K562 (cell line): Measurements from ENCODE around the gene TBC1D2. TPM values are rescaled to one million over a fixed set of nuclear protein-coding genes. Genes with fewer than 3 reads are reported as not detected.

Source experiments
- ARHGAP35 ChIP-seq: fragments of 450-650 bp; IDR thresholded peaks from 2 replicates; pipeline ENCODE4 v1.6.1; 2018; ENCODE audit not compliant: partially characterized antibody
- ATF1 ChIP-seq, 2 experiments: fragments of 450-650 bp in 1 of 2; IDR thresholded peaks; 2 replicates each; pipeline ENCODE4 v1.6.1; 2016; ENCODE audit warnings: missing compliant biosample characterization in 1 of 2, missing genetic modification characterization in 1 of 2
- CHD1 ChIP-seq: fragments of 200-600 bp; sonication (generic); IDR thresholded peaks from one replicate; pipeline ENCODE4 v1.6.1; 2012; ENCODE audit warnings: mild to moderate bottlenecking, moderate library complexity, low read length, inconsistent platforms
- COPS2 ChIP-seq: fragments of 450-650 bp; conservative IDR thresholded peaks from 2 replicates; pipeline ENCODE4 v1.6.1; 2016; ENCODE audit warnings: mild to moderate bottlenecking, moderate library complexity
- DEAF1 ChIP-seq: fragments of 450-650 bp; formaldehyde crosslinking; IDR thresholded peaks from 2 replicates; pipeline ENCODE4 v1.4.0; 2020; ENCODE audit warnings: mild to moderate bottlenecking, moderate library complexity
- E2F8 ChIP-seq: fragments of 450-650 bp; IDR thresholded peaks from 2 replicates; pipeline ENCODE4 v1.7.1; 2018; ENCODE audit warnings: mild to moderate bottlenecking, low read depth; ENCODE audit not compliant: partially characterized antibody
- FOS ChIP-seq: IDR thresholded peaks from 3 replicates; pipeline ENCODE4 v1.6.1; 2011; ENCODE audit not compliant: insufficient read length; ENCODE audit errors: extremely low read depth
- HDAC1 ChIP-seq, 2 experiments: fragments of 450-650 bp; IDR thresholded peaks; 2 replicates each; pipeline ENCODE4 v1.6.1; 2016 to 2017; ENCODE audit warnings: inconsistent platforms in 1 of 2, mild to moderate bottlenecking in 1 of 2, moderate library complexity in 1 of 2
- HNRNPLL ChIP-seq: fragments of 200-400 bp; formaldehyde crosslinking; IDR thresholded peaks from 2 replicates; pipeline ENCODE4 v1.6.1; 2017; ENCODE audit warnings: low read length, low read depth, mild to moderate bottlenecking; ENCODE audit not compliant: poor library complexity, severe bottlenecking
- KAT7 ChIP-seq: sonication (generic); formaldehyde crosslinking; IDR thresholded peaks from 2 replicates; pipeline ENCODE4 v1.8.0; 2022; ENCODE audit warnings: missing genetic modification reagents, mild to moderate bottlenecking, borderline replicate concordance
- MAZ ChIP-seq, 2 experiments: fragments of 450-650 bp in 1 of 2; sonication (generic) in 1 of 2; formaldehyde crosslinking; IDR thresholded peaks in 1 of 2; conservative IDR thresholded peaks in 1 of 2; 2 replicates each; pipeline versions ENCODE4 v1.4.0 to v1.5.0; 2020; ENCODE audit warnings: mild to moderate bottlenecking in 1 of 2, missing genetic modification reagents in 1 of 2
- OTX1 ChIP-seq: fragments of 450-650 bp; formaldehyde crosslinking; IDR thresholded peaks from 2 replicates; pipeline ENCODE4 v1.4.0; 2022; ENCODE audit warnings: mild to moderate bottlenecking
- PHF8 ChIP-seq: fragments of 200-600 bp; sonication (generic); IDR thresholded peaks from 2 replicates; pipeline ENCODE4 v1.6.1; 2012; ENCODE audit warnings: mixed run types, mild to moderate bottlenecking, inconsistent platforms, low read length, moderate library complexity, borderline replicate concordance
- SIN3B ChIP-seq: fragments of 450-650 bp; IDR thresholded peaks from 2 replicates; pipeline ENCODE4 v1.6.1; 2017; ENCODE audit warnings: low read depth, mild to moderate bottlenecking, moderate library complexity
- ZNF639 ChIP-seq, 2 experiments: fragments of 200-800 bp in 1 of 2; sonication (Bioruptor generic) in 1 of 2; sonication (generic) in 1 of 2; formaldehyde crosslinking in 1 of 2; IDR thresholded peaks in 1 of 2; conservative IDR thresholded peaks in 1 of 2; 2 replicates each; pipeline versions ENCODE4 v1.5.0 to v1.6.1; 2016 to 2020; ENCODE audit warnings: missing compliant biosample characterization in 1 of 2, missing genetic modification characterization in 1 of 2, missing genetic modification reagents in 1 of 2
- polyA plus RNA-seq, 8 experiments: library from polyadenylated mRNA; depleted of rRNA in 4 of 8; stranded (reverse) in 5 of 8; unstranded in 3 of 8; fragments of >200 nt; fragmentation: Nextera tagmentation in 2 of 8; fragmentation: Illumina TruSeq in 1 of 8; extraction: Ambion mirVana in 2 of 8; extraction: Trizol in 1 of 8; gene quantifications; 2 replicates each; pipeline versions ENCODE4 v1.2.1 to v1.2.3, GENCODE V29; 2011 to 2014; ENCODE audit warnings: inconsistent platforms in 1 of 8, missing spikeins in 1 of 8
- total RNA-seq, 7 experiments: library from RNA; depleted of rRNA in 6 of 7; stranded (reverse); fragments of >200 nt in 6 of 7; fragmentation: Illumina TruSeq in 2 of 7; extraction: Trizol in 2 of 7; gene quantifications; 2 replicates each; pipeline versions ENCODE4 v1.2.1 to v1.2.3, GENCODE V29; 2011 to 2021; ENCODE audit warnings: low replicate concordance in 1 of 7

The TBC1D2 gene
- total and polyA plus RNA-seq, 9 of the 15 experiments (the other 6 are each of a cell fraction or from before 2014, with no cell fraction given) = 0.10 to 7.0 (median 2.5) TPM

- TF ChIP-seq ZNF639 (CRISPR knock-in tag; conservative IDR thresholded peaks at IDR 0.05 in 1 of 2, IDR thresholded peaks at IDR 0.05 in 1 of 2) (peak in 1 of 2 experiments; percentile 66; a peak in 2 of 4 replicates), HDAC1 (IDR thresholded peaks at IDR 0.05) (peak in 1 of 2 experiments; percentile 75; a peak in 2 of 4 replicates), HNRNPLL (peak; percentile 12), OTX1 (0 out of 2 replicates have a peak, but pooled peaks have one; percentile 18), MAZ (CRISPR knock-in tag; conservative IDR thresholded peaks at IDR 0.05 in 1 of 2, IDR thresholded peaks at IDR 0.05 in 1 of 2) (peak; percentile 27 to 88; a peak in 3 of 4 replicates), FOS (no peak), SIN3B (0 out of 2 replicates have a peak, but pooled peaks have one; percentile 41), E2F8 (peak; percentile 53), CHD1 (peak; percentile 54), PHF8 (peak; percentile 78; the same call in 1 of the 2 replicates), ATF1 (CRISPR knock-in tag; IDR thresholded peaks at IDR 0.05) (no peak), ATF1 (tag; IDR thresholded peaks at IDR 0.05) (peak; percentile 64), KAT7 (CRISPR knock-in tag) (peak; percentile 40; the same call in 1 of the 2 replicates), DEAF1 (CRISPR knock-in tag) (peak; percentile 49; the same call in 1 of the 2 replicates), COPS2 (no peak), ARHGAP35 (no peak)
Measured at GRCh38 chr9:98192503-98193335, 62.7 kb downstream of the TBC1D2 start, which contains the start of gene CORO2A (continued).
